Esophagus squamous epithelium (tissue), 5 donors: ENCODE results near the gene MEFV. TPM values are rescaled to one million over a fixed set of nuclear protein-coding genes. Genes with fewer than 3 reads are reported as not detected.

Experiments
- DNase-seq: peaks from one replicate; lab custom pipeline; 2025; lab: John Stamatoyannopoulos, UW
- H3K27ac ChIP-seq, 4 donors: fragments of 200-600 bp; sonication (generic); one replicate each; pipeline ENCODE4 v1.5.1; 2016 to 2019; ENCODE audit warnings: mild to moderate bottlenecking in 1 of 4
- H3K27me3 ChIP-seq, 4 donors: fragments of 200-600 bp; sonication (generic); 1 replicate in 3 of 4; 2 replicates in 1 of 4; pipeline versions ENCODE4 v1.5.1 to v1.6.0; 2017 to 2021; ENCODE audit warnings: antibody characterized with exemption in 1 of 4
- H3K36me3 ChIP-seq, 3 donors: fragments of 200-600 bp; sonication (generic); one replicate each; pipeline ENCODE4 v1.5.1; 2016 to 2019
- H3K4me1 ChIP-seq, 3 donors: fragments of 200-600 bp; sonication (generic); one replicate each; pipeline ENCODE4 v1.5.1; 2017 to 2019
- H3K4me3 ChIP-seq, 4 donors: fragments of 200-600 bp; sonication (generic); 1 replicate in 3 of 4; 2 replicates in 1 of 4; pipeline ENCODE4 v1.5.1; 2016 to 2019; ENCODE audit warnings: mild to moderate bottlenecking in 2 of 4, moderate library complexity in 1 of 4
- H3K9me3 ChIP-seq, 3 donors: fragments of 200-600 bp; sonication (generic); one replicate each; pipeline ENCODE4 v1.5.1; 2016 to 2019
- POLR2A ChIP-seq, 4 donors: fragments of 450-650 bp; IDR thresholded peaks; one replicate each; pipeline ENCODE4 v1.6.1; 2017; ENCODE audit warnings: antibody characterized with exemption in 4 of 4, mild to moderate bottlenecking in 4 of 4, moderate library complexity in 3 of 4
- WGBS, 2 donors: methylation state at CpG; one replicate each; pipeline ENCODE4 v1.1.5; 2018; 5-methylcytosine and 5-hydroxymethylcytosine counted together
- intact Hi-C: fragments of 100-400 bp; cut with DNase I; formaldehyde crosslinking; loops from one replicate; pipeline ENCODE4 v1.15.0; 2022
- total RNA-seq, 4 donors: library from RNA; depleted of rRNA; stranded (reverse); fragments of >200 nt; gene quantifications; one replicate each; pipeline ENCODE4 v1.1.0, GENCODE V29; 2016
- TF ChIP-seq, protein P1 (sequence below), 6 experiments: fragments of 450-650 bp in 4 of 6; fragments of 200-600 bp in 2 of 6; sonication (generic) in 2 of 6; IDR thresholded peaks; one replicate each; pipeline ENCODE4 v1.5.1; 2016 to 2019; ENCODE audit warnings: antibody characterized with exemption in 6 of 6, mild to moderate bottlenecking in 4 of 6, moderate library complexity in 4 of 6
- donor health status: DM: yes; HTN: yes; CAD: no.

Gene MEFV
- total RNA-seq, 4 donors from 2014 or later = 0.38 to 2.8 (median 1.5) TPM

GRCh38 chr16:3248596-3248995, 7.8 kb downstream of the MEFV start:
- DNase-seq = no peak
- H3K27ac ChIP-seq = no peak overlapping the region
- intact Hi-C loops = no loop called here
- H3K4me1 ChIP-seq = no peaks in the 10 kb centered on the region
- TF ChIP-seq, protein P1, sequence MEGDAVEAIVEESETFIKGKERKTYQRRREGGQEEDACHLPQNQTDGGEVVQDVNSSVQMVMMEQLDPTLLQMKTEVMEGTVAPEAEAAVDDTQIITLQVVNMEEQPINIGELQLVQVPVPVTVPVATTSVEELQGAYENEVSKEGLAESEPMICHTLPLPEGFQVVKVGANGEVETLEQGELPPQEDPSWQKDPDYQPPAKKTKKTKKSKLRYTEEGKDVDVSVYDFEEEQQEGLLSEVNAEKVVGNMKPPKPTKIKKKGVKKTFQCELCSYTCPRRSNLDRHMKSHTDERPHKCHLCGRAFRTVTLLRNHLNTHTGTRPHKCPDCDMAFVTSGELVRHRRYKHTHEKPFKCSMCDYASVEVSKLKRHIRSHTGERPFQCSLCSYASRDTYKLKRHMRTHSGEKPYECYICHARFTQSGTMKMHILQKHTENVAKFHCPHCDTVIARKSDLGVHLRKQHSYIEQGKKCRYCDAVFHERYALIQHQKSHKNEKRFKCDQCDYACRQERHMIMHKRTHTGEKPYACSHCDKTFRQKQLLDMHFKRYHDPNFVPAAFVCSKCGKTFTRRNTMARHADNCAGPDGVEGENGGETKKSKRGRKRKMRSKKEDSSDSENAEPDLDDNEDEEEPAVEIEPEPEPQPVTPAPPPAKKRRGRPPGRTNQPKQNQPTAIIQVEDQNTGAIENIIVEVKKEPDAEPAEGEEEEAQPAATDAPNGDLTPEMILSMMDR (IDR thresholded peaks at IDR 0.05) = no peak
- no peak for TF ChIP-seq POLR2A (IDR thresholded peaks at IDR 0.05)
- peaks cover 0 to 31% (median 0%) of the 10 kb centered on the region in 4 donors for H3K27me3 ChIP-seq
- no peak overlapping the region for H3K4me3 ChIP-seq
- H3K9me3 ChIP-seq = no peaks in the 10 kb centered on the region
- no peaks in the 10 kb centered on the region for H3K36me3 ChIP-seq
- WGBS, 2 donors = 64 to 81% methylated on average over 4 to 5 of the region's 5 CpGs

DNA sequence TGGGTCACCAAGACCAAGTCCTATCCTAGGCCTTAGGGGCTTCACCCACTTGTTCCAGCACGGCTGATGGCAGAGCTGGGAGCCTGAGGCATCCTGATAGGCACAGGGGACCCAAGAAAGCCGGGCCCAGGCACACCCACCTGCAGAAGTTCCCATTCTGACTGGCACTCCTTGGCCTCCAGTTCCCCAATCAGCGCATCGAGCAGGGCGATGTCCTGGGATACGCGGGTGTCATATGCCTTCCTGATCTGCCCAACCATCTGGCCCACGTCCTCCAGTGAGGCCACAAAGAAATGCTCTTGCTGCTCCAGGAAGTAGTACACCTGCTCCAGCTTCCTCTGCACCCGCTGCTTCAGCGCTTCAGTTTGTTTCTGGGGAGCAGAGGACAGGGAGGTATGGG, 9.6 kb downstream of the MEFV start:
- TF ChIP-seq, protein P1 (IDR thresholded peaks at IDR 0.05) = no peak
- no peak for TF ChIP-seq POLR2A (IDR thresholded peaks at IDR 0.05)
- intact Hi-C loops = no loop called here
- peaks cover 0 to 32% (median 0%) of the 10 kb centered on the region in 4 donors for H3K27me3 ChIP-seq
- no peaks in the 10 kb centered on the region for H3K9me3 ChIP-seq
- no peaks in the 10 kb centered on the region for H3K4me1 ChIP-seq
- no peaks in the 10 kb centered on the region for H3K36me3 ChIP-seq
- WGBS, 2 donors = 78 to 83% methylated on average over 6 of the region's 10 CpGs
- H3K27ac ChIP-seq = no peak overlapping the region
- H3K4me3 ChIP-seq = no peak overlapping the region
- no peak for DNase-seq

DNA sequence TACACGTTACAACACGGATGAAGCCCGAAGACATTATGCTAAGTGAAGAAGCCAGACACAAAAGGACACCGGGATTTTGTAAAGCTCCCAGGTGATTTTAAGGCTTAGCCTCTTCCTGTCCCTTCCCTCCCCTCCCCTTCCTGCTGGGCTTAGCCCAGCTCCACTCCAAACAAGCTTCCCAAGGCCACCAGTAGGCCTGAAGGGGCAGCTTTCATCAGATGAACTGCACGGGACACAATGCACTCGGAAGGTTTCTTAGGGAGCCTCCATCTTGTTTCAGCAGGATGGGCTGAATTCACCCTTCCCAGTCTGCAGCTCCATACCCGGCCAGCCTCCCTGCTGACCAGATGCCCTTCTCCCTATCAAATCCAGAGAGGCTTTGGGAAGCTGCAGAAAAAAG, 10.4 kb downstream of the MEFV start:
- intact Hi-C loops = no loop called here
- Histone ChIP-seq H3K4me3 (no peak overlapping the region), H3K27ac (no peak overlapping the region), H3K9me3 (no peaks in the 10 kb centered on the region), H3K27me3 (peaks cover 0 to 36% (median 0%) of the 10 kb centered on the region in 4 donors), H3K36me3 (no peaks in the 10 kb centered on the region), H3K4me1 (no peaks in the 10 kb centered on the region)
- DNase-seq = no peak
- WGBS, 2 donors = 63 to 70% methylated on average over 6 to 7 of the region's 7 CpGs
- no peak for TF ChIP-seq POLR2A (IDR thresholded peaks at IDR 0.05)
- TF ChIP-seq, protein P1 (IDR thresholded peaks at IDR 0.05) = no peak

DNA sequence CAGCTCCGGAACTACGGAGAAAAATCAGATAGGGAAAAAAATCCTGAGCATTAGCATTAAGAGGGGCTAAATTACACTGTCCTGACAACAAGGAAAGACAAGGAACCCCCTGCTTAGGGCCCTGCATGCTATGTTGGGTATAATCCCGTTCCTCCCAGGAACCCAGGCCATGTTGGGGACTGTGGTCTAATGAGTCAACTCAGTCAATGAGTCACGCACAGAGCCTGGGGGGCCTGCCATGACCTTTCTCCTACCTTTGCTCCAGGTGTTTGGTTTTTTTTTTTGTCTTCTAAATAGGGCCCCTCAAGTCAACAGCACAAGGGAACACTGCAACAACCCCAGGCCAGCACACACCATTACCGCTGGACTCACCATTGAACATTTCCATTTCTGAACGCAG, 12.6 kb downstream of the MEFV start:
- Histone ChIP-seq H3K27me3 (peaks cover 0 to 26% (median 0%) of the 10 kb centered on the region in 4 donors), H3K36me3 (no peaks in the 10 kb centered on the region), H3K9me3 (no peaks in the 10 kb centered on the region), H3K4me1 (no peaks in the 10 kb centered on the region), H3K27ac (no peak overlapping the region), H3K4me3 (no peak overlapping the region)
- no peak for DNase-seq
- 76 to 78% methylated on average over 6 of the region's 6 CpGs for WGBS, 2 donors
- intact Hi-C loops = no loop called here
- TF ChIP-seq POLR2A (IDR thresholded peaks at IDR 0.05) = no peak
- TF ChIP-seq, protein P1 (IDR thresholded peaks at IDR 0.05) = no peak

- H3K36me3 ChIP-seq = no peaks in the 10 kb centered on the region
- no peaks in the 10 kb centered on the region for H3K9me3 ChIP-seq
- intact Hi-C loops = no loop called here
- no peak overlapping the region for H3K27ac ChIP-seq
- WGBS, 2 donors = 59 to 68% methylated on average over 11 of the region's 11 CpGs
- H3K27me3 ChIP-seq = peaks cover 0 to 18% (median 0%) of the 10 kb centered on the region in 4 donors
- no peak for DNase-seq
- TF ChIP-seq, protein P1 (IDR thresholded peaks at IDR 0.05) = no peak
- no peak for TF ChIP-seq POLR2A (IDR thresholded peaks at IDR 0.05)
- H3K4me1 ChIP-seq = no peaks in the 10 kb centered on the region
- H3K4me3 ChIP-seq = no peak overlapping the region
Measured at GRCh38 chr16:3242709-3243108, 13.7 kb downstream of the MEFV start.
